GM21737 (cell line): ENCODE measurements around the gene POC5.
"Not testable (repeated sequence)": the region's sequence is repeated elsewhere in the genome, so short reads cannot be mapped to it uniquely, and the experiment has no call there.

Experiments used
- ATAC-seq: cut with Tn5 transposase; IDR thresholded peaks from one replicate; pipeline ENCODE4 v1.9.1; 2021; ENCODE audit warnings: mild to moderate bottlenecking, moderate library complexity; ENCODE audit not compliant: unreplicated experiment

The POC5 gene

DNA sequence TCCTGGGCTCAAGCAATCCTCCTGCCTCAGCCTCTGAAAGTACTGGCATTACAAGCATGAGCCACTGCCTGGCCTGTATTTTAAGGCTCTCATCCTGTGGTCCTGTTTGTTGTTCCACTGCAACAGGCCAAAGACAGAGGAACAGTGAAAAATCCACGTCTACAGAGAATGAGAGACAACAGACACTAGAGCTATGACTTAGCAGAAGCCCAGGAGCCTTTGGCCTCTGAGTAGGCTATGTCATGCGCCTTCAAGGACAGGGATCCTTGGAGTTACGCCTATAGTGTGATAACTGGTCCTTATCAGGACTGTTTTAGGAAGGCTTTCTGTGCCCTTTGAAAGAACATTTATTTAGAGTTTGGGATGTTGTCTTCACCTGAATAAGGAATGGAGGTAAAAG is 10.5 kb downstream of the POC5 start:
- ATAC-seq, result no peak

DNA sequence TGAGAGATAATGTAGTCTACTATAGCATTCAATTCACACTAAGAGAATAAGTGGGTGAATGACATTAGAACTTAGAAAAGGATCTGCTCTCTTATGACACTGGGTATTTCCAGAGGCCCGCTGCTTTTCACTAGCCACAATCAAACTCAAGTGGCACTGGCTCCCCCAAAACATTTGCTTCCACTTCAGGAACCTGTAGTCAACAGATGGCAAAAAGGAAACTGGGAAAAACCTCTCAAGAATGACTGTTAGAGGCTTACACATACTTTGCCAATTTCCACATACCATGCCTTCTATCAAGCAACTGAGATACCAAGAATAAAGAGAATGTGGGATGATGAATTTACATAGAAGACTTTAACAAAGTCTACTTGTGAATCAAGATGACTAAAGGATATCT is 11.2 kb downstream of the POC5 start:
- no peak for ATAC-seq

DNA sequence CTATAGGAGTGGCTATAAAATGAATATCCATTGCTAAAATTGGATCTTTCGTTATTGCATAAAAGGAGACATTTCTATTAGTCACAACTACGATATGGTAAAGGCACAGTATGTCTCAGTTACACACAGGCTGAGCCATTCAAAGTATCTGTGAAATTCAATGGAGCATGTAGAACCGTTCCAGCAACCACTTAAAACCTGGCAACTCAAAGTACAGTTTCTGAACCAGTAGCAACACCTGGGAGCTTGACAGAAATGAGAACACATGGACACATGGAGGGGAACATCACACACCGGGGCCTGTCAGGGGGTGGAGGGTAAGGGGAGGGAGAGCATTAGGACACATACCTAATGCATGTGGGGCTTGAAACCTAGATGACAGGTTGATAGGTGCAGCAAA is 15.4 kb downstream of the POC5 start:
- ATAC-seq, result no peak

DNA sequence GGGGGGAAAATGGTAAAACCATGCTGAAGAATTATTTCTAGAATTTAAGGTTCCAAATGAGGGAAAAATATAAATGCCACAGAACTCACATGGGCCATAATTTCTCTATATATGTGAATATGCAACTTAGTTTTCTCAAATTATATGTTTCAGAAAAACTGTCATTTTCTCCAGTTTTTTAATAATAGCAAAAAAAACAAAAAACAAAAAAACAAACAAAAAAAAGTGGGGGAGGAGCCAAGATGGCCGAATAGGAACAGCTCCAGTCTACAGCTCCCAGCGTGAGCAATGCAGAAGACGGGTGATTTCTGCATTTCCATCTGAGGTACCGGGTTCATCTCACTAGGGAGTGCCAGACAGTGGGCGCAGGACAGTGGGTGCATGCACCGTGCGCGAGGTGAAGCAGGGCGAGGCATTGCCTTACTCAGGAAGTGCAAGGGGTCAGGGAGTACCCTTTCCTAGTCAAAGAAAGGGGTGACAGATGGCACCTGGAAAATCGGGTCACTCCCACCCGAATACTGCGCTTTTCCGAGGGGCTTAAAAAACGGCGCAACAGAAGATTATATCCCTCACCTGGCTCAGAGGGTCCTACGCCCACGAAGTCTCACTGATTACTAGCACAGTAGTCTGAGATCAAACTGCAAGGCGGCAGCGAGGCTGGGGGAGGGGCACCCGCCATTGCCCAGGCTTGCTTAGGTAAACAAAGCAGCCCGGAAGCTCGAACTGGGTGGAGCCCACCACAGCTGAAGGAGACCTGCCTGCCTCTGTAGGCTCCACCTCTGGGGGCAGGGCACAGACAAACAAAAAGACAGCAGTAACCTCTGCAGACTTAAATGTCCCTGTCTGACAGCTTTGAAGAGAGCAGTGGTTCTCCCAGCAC is 21.5 kb downstream of the POC5 start:
- not testable (repeated sequence) for ATAC-seq

DNA sequence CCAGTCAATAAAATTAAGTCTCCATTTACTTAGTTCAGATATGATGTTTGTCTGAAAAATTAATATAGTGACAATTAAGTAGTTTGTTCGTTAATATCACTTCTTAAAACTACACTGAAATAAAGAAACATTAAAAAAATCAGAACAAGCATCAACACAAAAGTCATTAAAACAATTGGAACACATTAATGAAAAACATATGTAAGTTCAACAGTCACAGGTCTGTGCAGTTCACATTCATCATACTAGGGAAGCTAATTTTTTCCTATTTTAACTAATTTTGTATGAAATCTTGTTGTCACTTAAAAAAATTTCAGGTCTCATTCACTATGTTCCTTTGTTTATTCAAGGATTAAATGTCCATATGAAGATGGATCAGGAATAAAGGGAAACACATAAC is 22.5 kb downstream of the POC5 start:
- ATAC-seq, result no peak

DNA sequence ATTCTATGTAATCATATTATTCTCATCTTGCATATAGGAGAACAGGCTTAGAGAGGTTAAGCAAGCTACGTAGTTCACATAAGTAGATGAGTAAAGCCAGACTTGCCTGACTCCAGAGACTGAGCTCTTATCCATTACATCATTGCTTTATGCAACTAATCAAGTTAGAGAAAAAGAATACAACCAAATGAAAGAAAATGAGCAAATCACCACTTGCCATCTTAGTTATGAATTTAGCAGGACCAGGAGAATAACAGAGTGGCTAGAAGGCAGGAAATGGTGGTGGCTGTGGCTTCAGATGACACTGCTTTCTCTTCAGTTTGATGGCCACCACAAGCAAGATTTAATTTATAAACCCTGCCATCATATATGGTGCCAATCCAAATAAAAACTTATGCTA is 26.6 kb downstream of the POC5 start:
- no peak for ATAC-seq

DNA sequence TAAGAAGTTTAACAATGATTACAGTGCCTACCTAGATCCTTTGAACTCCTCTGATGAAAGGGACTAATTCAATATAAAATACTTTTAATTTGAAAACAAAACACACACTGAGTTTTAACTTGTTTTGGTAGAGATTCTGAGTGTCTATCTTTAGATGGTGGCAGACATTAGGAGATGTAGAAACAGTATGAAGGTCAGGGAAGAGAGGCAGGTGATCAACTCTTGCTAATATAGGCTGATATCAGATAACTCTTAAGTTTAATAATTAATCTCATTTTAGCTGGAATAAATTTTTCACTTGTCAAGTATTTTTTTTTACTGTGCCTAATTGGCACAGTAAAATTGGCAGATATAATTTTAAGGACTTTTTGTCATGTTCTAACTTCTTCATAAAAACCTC is 30.8 kb downstream of the POC5 start:
- no peak for ATAC-seq

DNA sequence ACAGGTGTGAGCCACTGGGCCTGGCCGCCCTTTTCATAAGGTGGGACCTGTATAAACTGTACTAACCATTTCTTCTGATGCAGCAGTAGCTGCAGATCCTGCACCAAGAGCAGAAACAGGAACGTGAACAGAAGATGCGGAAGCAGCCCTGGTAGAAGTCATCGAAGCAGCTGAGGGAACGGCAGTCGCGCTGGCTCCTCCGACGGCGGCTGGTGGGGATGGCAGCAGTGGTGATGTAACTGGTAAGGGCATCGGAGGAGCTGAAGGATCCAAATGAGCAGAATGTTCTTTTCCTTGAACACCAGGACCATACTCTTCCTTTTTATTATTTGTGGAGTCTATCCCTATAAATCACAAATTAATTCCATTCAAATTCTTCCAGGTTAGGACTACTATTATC is 32.1 kb downstream of the POC5 start:
- ATAC-seq, result no peak

DNA sequence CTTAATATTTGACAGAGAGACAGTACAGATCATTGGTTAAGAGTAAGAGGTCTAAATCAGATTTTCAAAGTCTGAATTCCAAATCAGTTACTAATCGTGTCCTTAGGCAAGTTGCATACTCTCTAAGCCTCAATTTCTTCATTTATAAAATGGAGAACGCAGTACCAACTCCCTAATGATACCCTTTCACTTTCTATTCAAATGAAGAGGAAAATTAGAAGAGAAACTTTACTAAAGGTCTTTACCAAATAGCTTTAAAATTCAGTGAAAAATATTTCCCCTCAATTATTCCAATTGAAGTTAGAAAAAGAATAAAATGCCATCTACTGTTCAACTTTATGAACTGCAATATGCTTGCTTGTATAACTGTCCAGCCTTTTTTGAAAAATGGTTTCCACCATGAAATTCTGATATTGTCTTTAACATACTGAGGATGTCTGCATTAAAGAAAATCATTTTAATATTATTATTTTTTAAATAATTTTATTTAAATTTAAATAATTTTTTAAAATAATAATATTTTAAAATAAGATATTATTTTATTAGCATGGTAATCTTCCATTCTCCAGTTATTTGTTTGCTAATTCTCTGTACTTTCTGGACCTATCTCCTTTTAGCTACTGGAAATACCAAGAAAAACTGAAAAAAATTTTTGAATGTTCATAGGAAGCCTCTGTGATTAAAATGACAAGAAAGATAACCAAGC is 36.0 kb downstream of the POC5 start:
- no peak for ATAC-seq

DNA sequence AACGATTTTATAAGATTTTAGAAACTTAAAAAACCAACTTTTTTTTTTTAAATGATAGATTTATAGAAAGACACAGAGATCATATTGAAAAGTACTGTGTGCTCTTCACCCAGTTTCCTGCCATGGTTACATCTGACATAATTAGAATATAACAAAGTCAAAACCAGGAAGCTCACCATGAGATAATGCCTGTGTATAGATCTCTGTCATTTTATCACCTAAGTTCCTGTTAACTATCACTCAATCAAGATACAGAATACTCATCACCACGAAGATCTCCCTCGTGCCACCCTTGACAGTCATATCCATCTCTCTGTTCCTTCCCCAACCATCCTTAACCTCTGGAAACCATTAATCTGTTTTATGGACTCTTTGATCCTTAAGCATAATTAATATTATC is 39.1 kb downstream of the POC5 start:
- no peak for ATAC-seq

DNA sequence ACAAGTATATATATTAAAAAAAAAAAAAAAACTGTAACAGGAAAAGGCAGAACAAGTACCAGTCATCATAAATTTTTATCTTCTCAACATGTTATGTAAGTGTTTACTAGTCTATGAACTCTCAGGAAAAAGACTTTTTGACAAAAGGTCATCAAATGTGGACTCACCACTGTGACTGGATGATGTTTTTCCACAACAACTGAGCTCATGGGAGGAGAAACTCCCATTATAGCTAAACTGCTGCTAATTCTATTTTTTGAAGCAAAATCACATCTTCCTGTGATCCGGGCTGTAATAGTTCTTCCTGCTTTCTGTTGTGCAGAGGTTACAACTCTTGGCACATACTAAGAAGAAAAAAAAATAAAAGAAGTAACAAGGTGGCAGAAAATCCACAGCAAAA is 39.6 kb downstream of the POC5 start:
- no peak for ATAC-seq

DNA sequence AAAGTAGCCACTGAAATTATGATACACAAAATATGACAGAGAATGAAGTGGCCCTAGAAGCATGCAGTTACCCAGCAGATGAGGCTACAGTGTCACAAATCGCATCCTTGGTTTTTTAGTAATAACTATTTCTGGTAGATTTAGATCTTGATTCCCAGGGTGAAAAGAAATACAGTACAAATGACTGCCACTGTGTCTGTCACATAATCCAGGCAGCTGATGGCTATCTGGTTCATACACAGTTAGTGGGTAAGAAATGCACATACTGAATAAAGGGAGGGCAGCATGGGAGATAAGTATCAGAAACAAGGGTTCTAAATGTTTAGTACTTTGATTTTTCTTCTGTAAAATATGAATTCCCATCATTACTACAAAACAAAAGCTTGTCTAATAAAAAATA is 41.5 kb downstream of the POC5 start:
- ATAC-seq, result no peak

DNA sequence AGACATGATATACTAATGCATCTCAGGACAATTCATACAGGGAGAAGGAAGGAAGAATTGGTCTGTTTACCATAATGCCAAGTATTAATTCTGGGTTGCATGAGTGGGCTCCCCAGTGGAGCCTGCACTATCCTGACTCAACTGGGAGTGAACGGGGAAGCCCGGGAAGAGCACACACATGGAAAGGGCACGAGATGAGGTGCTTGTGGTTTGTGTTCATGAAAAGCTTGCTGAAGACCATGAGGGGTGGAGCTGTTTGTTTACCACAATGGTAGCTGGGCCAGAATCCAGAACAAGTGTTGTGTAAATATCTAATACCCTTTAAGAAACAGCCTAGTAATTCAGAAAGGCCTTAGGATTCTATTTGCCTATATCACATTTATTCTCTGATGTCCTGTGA is 44.6 kb downstream of the POC5 start:
- ATAC-seq, result no peak

DNA sequence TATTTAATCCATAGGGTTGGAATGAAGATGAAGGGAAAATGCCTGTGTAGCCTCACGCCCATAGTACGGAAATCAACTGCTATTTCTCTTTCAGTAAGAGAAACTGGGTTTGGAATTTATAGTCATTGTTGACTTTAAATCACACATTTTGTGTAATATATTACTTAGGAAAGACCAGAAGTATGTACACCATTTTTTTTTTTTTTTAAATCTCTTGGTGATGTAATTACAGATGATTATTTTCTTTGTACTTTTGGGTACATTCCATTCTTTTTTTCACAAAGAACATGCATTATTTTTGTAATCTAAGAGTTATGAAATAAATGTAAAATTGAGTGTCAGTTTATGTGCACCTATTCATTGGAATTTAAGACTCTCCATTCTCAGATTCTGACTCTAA is 45.7 kb downstream of the POC5 start:
- ATAC-seq, result no peak

DNA sequence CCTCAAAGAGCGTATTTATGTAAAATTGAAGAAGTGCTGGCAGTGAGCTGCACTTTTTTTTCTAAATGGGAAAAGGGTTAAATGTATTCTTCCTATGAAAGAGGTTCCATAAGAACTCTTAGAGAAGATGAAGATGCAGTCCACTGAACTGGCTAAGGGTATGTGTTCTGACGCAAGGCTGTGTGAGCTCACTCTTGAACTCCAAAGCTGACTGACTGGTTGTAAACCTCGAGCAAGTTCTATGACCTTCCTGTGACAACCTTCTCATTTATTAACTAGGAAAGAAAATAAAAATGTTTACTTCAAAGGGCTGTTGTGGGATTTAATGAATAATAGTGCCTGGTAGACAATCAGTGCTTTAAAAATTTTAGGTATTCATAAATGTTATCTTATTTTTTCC is 46.7 kb downstream of the POC5 start:
- no peak for ATAC-seq

DNA sequence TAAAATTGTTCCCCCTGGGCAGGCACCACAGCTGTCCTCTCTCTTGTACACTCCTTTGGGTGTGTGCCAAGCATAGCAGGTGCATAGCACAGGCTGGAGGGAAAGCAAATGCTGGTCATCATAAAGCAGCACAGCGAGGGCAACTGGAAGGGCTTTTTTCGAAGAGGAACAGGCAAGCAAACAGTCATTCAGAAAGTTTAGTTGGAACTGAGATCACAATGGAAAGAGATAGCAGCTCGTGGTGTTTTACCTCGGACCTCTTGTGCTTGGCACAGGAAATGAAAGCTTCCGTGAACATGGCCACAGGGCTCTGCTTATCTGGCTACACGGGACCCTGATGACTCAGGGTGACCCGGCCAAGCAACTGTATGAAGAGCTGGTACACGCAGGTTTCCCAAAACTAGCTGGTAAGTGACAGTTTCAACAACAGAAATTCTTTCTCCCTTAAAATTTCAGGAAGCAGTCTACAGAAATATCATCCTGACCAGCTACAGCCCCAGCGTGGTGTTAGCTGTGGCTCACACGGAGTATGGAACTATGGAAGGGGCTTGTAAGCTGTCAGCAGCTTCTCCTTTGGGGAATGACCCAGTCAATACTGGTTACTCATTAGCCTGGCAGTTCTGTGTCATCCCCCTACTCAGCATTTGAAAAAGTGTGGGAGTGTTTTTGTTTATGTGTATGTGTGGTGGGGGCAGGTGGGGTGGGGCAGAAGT is 48.1 kb downstream of the POC5 start:
- ATAC-seq, result peak; percentile 90

DNA sequence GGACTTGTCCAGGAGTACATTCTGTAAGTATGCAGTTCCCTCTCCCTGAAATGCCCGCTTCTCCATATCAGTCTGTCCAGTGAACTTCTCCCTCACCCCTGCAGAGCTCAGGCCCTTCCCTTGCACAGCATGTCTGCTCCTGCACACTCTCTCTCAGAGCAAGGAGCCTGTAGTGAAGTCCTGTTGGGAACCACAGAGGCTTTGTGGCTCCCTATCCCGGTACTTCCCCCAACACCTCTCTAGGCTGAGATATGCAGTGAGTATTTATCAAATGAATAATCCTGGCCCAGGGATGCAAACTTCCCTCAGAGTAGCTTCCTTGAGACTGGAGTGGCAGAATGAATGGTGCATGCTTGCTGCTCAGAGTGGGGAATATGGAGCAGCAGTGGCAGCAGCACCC is 48.8 kb downstream of the POC5 start:
- peak; percentile 4 for ATAC-seq

DNA sequence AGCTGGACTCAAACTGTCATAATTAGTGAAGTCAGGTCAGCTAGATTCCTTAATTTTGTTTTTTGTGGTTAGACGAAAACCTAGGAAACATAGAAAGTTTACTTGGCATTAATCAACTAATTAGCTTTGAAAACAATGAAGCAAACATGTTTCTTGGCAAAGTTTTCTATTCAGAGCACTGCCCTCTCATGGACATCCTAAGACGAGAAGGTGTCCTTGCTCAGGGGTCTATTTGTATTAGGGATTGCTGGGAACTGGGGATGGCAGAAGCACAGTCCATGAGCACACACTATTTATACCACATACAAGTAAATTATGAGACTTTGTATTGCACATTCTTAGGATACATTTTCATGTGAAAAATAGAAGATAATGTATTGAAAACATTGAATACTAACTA is 49.7 kb downstream of the POC5 start:
- ATAC-seq, result no peak

DNA sequence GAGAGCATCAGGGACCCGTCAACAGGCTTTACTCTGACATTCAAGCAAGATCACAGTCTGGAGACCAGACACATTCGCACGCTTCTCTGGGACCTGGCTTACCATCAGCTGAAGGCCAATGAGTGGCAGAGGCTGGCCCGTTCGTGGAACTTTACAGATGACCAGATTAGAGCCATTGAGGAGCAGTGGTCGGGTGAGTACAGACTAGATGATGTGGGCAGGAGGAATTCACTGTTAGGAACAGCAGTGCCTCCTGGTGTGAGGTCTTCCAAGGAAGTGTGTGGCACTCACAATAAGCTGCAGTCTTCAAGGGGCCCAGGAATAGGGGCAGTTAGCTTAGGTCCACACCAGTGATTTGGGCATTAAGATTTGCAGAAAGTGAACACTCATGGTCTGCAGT is 50.4 kb downstream of the POC5 start:
- ATAC-seq, result no peak

DNA sequence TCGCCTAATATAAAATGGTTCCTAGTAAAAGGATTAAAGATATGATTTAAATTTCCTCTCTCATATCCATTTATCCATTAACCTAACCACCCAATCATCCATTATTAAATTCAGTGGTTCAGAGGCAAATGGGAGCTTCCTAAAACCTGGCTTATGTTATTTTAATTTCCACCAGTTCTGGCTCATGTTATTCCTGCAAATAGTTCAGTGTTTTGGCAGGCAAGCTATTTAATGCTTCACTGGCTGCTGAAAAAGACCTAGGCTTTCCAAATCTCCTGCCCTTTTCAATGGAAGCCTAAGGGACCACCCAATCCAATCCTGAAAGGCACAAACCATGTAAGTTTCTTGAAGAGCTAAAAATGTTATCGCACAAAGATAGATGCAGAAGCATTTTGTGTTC is 52.3 kb downstream of the POC5 start:
- ATAC-seq, result no peak

DNA sequence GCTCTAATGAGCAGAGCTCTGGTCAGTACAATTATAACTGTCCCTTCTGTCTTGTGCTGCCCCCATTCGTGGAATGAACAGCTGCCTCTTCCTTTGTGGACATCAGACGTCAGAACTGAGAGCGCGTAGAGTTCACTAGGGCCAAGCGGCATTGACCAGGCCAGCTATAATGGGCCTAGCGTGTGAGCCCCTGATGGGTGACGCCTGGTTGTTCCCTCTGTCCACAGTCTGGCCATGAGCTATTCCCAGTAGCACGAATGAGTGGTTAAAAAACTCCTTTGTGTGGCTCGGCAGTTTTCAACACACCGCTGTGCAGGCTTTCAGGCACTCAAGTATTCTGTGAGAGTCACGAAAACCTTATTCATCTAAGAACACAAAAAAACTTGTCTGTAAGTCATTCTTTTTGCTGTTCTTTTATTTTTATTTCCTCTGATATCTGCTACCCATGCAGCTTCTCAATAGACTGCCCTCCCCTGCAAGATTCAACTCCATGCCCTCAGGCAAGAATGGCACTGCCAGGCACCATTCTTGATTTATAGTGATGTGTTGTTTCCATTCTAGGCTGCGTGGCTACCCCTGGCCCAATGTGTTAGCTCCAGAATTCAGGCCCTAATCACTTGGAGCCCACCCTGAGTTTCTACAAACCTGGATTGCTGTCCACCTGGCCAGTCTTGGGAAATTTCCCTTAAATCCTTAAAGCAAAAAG is 53.5 kb downstream of the POC5 start:
- no peak for ATAC-seq
